ENCODE results near the gene FRMD4B. TPM values are rescaled to one million over a fixed set of nuclear protein-coding genes. Genes with fewer than 3 reads are reported as not detected.
A peak's percentile ranks its signal among the peaks of the same experiment; 100 is the strongest.

FRMD4B gene
- total and polyA plus RNA-seq, 2 donors (not counting 3 experiments of a cell fraction or from before 2014, with no cell fraction given) = 66.4 to 89.7 TPM

- no peaks in the 10 kb centered on the region for H3K9me3 ChIP-seq (replicated peaks; ENCODE audit: control insufficient read depth, insufficient read depth, low read length)
- no peak overlapping the region for H3K4me3 ChIP-seq (replicated peaks in 1 of 3; ENCODE audit: insufficient read depth in 1 of 3, low read depth in 1 of 3, low read length in 3 of 3)
- H3K4me1 ChIP-seq (ENCODE audit: control insufficient read depth, extremely low read depth, insufficient read depth, low read length) = peaks cover 33% of the 10 kb centered on the region
- BruUV-seq (replicated peaks) = no TSS peak
- no peaks in the 10 kb centered on the region for H3K27me3 ChIP-seq (ENCODE audit: control insufficient read depth in 2 of 2, insufficient read depth in 2 of 2, low read length in 2 of 2)
- TF ChIP-seq FOS (IDR thresholded peaks at IDR 0.05; ENCODE audit: borderline replicate concordance, insufficient read depth, low read length) = no peak
- no peak for TF ChIP-seq POLR2AphosphoS5 (IDR thresholded peaks at IDR 0.05; ENCODE audit: insufficient read depth, low read depth, low read length)
- CTCF ChIA-PET = interaction anchor here (0.9 to 3.4 kb wide), 4 partner anchors 19 to 171 kb away, joined by 3 to 20 read pairs (median 8); partner anchors contain the start of gene FRMD4B
- H3K4me2 ChIP-seq (ENCODE audit: insufficient read depth, low read length) = peak overlapping the region; percentile 4
- POLR2A ChIA-PET = no interaction called here
- H3K27ac ChIP-seq (ENCODE audit: insufficient read depth, low read depth, low read length) = no peak overlapping the region
- DNase-seq (ENCODE audit: low read depth, low spot score) = no peak
- no peaks in the 10 kb centered on the region for H3K9me1 ChIP-seq (replicated peaks; ENCODE audit: control insufficient read depth, extremely low read depth, insufficient read depth, low read length)
- peaks cover 1 to 5% of the 10 kb centered on the region in 2 experiments for H3K36me3 ChIP-seq (ENCODE audit: control insufficient read depth in 2 of 2, extremely low read depth in 1 of 2, insufficient read depth in 2 of 2, low read length in 2 of 2)
- FAIRE-seq = no peak
- H2AFZ ChIP-seq (ENCODE audit: low read depth, low read length) = no peak overlapping the region
- intact Hi-C loops (cut with micrococcal nuclease) (no loop called here), dilution Hi-C loops (cut with MboI; ENCODE audit: extremely low pct_ligation_motif_present, low sequenced_read_pairs) (loop anchor here (10.0 kb wide), 1 partner anchor 96 kb away; no protein-coding TSS in a partner anchor)
- peaks cover 8% of the 10 kb centered on the region for H4K20me1 ChIP-seq (replicated peaks; ENCODE audit: control insufficient read depth, extremely low read depth, insufficient read depth, low read length)
- H3K9ac ChIP-seq (replicated peaks; ENCODE audit: extremely low read depth, insufficient read depth, low read length) = no peak overlapping the region
- peaks cover 72% of the 10 kb centered on the region for H3K79me2 ChIP-seq (ENCODE audit: control insufficient read depth, insufficient read depth, low read length)
Measured at GRCh38 chr3:69328963-69329302, 57.0 kb downstream of the FRMD4B start.

- H3K36me3 ChIP-seq (ENCODE audit: control insufficient read depth in 2 of 2, extremely low read depth in 1 of 2, insufficient read depth in 2 of 2, low read length in 2 of 2) = peaks cover 0 to 5% of the 10 kb centered on the region in 2 experiments
- peak; percentile 55 for DNase-seq (ENCODE audit: low read depth, low spot score)
- peaks cover 8% of the 10 kb centered on the region for H4K20me1 ChIP-seq (replicated peaks; ENCODE audit: control insufficient read depth, extremely low read depth, insufficient read depth, low read length)
- POLR2A ChIA-PET = no interaction called here
- peaks cover 68% of the 10 kb centered on the region for H3K79me2 ChIP-seq (ENCODE audit: control insufficient read depth, insufficient read depth, low read length)
- peak overlapping the region; percentile 4 for H3K4me2 ChIP-seq (ENCODE audit: insufficient read depth, low read length)
- no peak for FAIRE-seq
- H3K4me3 ChIP-seq (replicated peaks in 1 of 3; ENCODE audit: insufficient read depth in 1 of 3, low read depth in 1 of 3, low read length in 3 of 3) = no peak overlapping the region
- no peaks in the 10 kb centered on the region for H3K9me3 ChIP-seq (replicated peaks; ENCODE audit: control insufficient read depth, insufficient read depth, low read length)
- no peak overlapping the region for H2AFZ ChIP-seq (ENCODE audit: low read depth, low read length)
- H3K27me3 ChIP-seq (ENCODE audit: control insufficient read depth in 2 of 2, insufficient read depth in 2 of 2, low read length in 2 of 2) = no peaks in the 10 kb centered on the region
- no peaks in the 10 kb centered on the region for H3K9me1 ChIP-seq (replicated peaks; ENCODE audit: control insufficient read depth, extremely low read depth, insufficient read depth, low read length)
- CTCF ChIA-PET = interaction anchor here (1.2 to 3.4 kb wide), 3 partner anchors 19 to 197 kb away, joined by 3 to 20 read pairs (median 11); no protein-coding TSS in a partner anchor
- no peak overlapping the region for H3K27ac ChIP-seq (ENCODE audit: insufficient read depth, low read depth, low read length)
- intact Hi-C loops (cut with micrococcal nuclease) = no loop called here
- H3K9ac ChIP-seq (replicated peaks; ENCODE audit: extremely low read depth, insufficient read depth, low read length) = no peak overlapping the region
- H3K4me1 ChIP-seq (ENCODE audit: control insufficient read depth, extremely low read depth, insufficient read depth, low read length) = peaks cover 33% of the 10 kb centered on the region
- BruUV-seq (replicated peaks) = no TSS peak
- dilution Hi-C loops (cut with MboI; ENCODE audit: extremely low pct_ligation_motif_present, low sequenced_read_pairs) = loop anchor here (10.0 kb wide), 1 partner anchor 96 kb away; no protein-coding TSS in a partner anchor
- peak; percentile 13 for TF ChIP-seq POLR2AphosphoS5 (IDR thresholded peaks at IDR 0.05; ENCODE audit: insufficient read depth, low read depth, low read length)
- TF ChIP-seq, protein P1, sequence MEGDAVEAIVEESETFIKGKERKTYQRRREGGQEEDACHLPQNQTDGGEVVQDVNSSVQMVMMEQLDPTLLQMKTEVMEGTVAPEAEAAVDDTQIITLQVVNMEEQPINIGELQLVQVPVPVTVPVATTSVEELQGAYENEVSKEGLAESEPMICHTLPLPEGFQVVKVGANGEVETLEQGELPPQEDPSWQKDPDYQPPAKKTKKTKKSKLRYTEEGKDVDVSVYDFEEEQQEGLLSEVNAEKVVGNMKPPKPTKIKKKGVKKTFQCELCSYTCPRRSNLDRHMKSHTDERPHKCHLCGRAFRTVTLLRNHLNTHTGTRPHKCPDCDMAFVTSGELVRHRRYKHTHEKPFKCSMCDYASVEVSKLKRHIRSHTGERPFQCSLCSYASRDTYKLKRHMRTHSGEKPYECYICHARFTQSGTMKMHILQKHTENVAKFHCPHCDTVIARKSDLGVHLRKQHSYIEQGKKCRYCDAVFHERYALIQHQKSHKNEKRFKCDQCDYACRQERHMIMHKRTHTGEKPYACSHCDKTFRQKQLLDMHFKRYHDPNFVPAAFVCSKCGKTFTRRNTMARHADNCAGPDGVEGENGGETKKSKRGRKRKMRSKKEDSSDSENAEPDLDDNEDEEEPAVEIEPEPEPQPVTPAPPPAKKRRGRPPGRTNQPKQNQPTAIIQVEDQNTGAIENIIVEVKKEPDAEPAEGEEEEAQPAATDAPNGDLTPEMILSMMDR (IDR thresholded peaks at IDR 0.05; ENCODE audit: extremely low read depth in 1 of 2, insufficient read depth in 1 of 2, low read depth in 1 of 2, low read length in 2 of 2) = no peak
Measured at GRCh38 chr3:69328103-69328962, 57.6 kb downstream of the FRMD4B start.

All from endothelial cell of umbilical vein (primary cell).